NCI-H128 (cell line): ENCODE data around the gene QPCTL.
"Not testable (repeated sequence)": the region's sequence is repeated elsewhere in the genome, so short reads cannot be mapped to it uniquely, and the experiment has no call there.

Experiments used
- DNase-seq: peaks from one replicate; lab custom pipeline; 2025; ENCODE audit not compliant: unreplicated experiment; lab: John Stamatoyannopoulos, UW

Gene QPCTL

DNA sequence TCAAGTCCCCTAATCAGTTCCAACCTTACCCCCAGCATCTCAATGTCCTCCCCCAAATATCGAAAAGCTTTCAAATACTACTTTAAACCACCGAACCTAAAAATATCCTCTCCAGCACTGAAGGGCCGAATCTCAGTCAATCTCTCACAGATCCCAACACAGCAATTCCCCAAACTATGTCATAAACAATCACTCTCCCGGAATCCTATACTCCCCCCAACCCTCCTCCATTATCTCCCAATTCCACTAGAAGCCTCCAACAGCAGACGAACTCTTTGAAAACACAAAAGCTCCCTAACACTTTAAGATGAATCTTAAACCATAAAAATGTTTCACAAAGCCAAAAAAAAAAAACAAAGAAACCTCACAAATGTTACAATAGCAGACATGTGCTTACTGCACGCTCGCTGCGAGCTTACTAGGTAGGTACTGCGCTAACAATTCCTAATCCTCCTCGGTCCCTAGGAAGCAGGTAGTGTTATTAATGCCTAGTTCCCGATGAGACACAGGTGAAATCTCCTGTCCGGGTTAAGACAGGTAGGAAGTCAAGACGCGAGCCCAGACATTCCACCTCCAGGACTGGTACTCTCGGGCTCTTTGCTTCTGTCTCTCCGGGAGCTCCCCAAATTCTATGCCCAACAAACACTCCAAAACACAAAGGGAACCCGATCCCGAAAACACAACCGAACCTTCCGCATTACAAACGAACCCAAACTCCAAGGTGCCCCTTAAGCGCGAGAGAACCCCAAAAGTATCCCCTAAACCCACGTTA lies 24.1 kb downstream of the QPCTL start:
- no peak for DNase-seq

DNA sequence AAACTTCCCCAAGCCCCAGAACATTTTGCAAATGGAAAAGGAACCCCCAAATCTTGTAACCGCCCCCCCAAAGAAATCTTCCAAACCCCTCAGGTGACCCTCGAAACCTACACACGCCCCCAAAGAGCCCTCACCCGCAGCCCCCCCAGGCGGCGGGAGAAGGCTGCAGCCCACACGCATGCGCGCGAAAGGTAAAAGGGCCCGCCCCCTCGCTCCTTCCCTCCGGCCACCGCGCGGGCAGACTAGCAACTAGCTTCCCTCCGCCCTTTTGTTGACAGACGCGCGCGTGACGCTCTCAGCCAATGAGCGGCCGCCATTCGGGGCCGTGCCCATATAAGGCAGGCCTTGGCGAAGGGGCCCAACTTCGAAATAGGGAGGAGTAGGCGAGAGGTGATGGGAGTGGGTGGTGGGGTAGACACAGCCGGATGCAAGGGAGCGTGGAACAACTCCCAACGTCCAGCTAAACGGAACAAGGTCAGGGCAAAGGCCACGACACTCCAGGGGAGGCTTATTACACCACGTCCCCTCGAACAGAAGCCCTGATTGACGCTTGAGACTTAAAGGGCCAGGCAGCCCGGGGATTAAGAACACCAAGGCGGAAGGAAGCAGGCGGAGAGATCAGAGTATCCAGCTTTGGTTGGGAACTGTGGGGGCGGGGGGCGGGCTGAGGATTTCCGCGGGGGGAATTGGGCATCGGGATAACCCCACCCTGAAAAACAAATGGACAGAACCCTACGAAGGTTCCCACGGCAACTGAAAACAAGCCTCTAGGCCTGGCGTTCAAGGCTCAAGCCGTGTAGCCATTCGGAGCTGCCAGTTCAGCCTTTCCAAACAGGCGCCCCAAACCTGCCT lies 24.9 kb downstream of the QPCTL start:
- peak; percentile 98 for DNase-seq

DNA sequence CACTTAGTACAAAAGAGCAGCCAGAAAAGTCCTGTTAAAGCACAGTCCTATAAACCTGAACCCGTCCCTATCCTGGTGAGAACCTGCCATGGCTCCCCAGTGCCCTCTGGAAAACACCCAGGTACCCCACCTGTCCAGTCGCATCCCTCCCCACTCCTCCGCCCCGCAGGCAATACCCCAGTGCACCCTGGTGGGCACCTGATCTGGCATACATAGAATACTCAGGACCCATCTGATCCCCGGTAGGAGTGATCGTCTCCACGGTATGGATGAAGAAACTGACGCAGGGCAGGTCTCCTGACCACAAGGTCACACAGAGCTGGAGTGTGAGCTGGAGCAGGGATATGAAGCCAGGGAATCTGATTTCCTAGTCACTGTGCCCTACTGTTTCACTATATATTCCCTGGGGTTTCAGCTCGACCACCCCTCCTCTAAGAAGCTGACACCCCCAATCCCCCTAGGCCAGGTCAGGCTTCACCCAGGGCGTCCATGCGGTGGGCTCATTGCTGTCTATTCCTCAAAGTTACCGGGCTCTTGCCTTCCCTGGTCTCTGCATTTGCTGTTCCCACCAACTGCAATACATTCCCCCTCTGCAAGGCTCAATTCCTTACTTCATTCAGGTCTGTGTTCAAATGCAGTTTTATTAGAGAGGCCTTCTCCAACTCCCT lies 25.7 kb downstream of the QPCTL start:
- DNase-seq = no peak

DNA sequence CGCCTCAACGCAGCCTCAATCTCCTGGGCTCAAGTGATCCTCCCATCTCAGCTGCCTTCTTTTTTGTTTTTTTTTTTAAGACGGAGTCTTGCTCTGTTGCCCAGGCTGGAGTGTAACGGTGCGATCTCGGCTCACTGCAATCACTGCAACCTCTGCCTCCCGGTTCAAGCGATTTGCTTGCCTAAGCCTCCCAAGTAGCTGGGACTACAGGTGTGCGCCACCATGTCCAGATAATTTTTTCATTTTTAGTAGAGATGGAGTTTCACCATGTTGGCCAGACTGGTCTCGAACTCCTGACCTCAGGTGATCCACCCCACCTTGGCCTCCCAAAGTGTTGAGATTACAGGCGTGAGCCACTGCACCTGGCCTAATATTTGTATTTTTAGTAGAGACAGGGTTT lies 27.6 kb downstream of the QPCTL start:
- DNase-seq = not testable (repeated sequence)

DNA sequence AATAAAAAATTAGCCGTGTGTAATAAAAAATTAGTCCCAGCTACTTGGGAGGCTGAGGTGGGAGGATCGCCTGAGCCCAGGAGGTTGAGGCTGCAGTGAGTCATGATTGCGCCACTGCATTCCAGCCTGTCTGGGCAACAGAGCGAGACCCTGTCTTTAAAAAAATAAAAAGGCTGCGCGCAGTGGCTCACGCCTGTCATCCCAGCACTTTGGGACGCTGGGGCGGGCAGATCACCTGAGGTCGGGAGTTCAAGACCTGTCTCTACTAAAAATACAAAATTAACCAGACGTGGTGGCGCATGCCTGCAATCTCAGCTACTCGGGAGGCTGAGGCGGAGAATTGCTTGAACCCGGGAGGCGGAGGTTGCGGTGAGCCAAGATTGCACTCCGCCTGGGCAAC lies 36.2 kb downstream of the QPCTL start:
- DNase-seq = not testable (repeated sequence)

DNA sequence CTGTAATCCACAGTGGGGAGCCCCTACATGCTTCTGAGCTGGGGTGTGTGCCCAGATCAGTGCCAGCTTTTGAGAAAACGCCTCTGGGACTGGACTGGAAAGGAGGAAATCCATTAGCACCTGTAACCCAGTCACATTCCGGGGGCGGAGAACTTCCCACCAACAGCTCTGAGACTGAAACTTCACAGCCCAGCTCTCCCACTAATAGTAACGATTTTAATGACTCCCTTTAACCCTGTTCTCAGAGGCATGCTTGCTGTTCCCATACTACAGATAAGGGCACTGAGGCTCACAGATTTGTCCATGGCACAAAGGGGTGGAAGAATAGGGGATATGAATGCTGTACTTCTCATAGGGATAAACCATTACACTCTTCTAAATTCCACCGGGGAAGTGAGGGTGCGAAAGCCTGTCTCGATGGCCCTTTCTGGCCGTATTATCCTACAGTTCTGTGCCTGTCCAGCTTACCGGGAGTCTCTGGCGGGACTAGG lies 37.4 kb downstream of the QPCTL start:
- no peak for DNase-seq

DNA sequence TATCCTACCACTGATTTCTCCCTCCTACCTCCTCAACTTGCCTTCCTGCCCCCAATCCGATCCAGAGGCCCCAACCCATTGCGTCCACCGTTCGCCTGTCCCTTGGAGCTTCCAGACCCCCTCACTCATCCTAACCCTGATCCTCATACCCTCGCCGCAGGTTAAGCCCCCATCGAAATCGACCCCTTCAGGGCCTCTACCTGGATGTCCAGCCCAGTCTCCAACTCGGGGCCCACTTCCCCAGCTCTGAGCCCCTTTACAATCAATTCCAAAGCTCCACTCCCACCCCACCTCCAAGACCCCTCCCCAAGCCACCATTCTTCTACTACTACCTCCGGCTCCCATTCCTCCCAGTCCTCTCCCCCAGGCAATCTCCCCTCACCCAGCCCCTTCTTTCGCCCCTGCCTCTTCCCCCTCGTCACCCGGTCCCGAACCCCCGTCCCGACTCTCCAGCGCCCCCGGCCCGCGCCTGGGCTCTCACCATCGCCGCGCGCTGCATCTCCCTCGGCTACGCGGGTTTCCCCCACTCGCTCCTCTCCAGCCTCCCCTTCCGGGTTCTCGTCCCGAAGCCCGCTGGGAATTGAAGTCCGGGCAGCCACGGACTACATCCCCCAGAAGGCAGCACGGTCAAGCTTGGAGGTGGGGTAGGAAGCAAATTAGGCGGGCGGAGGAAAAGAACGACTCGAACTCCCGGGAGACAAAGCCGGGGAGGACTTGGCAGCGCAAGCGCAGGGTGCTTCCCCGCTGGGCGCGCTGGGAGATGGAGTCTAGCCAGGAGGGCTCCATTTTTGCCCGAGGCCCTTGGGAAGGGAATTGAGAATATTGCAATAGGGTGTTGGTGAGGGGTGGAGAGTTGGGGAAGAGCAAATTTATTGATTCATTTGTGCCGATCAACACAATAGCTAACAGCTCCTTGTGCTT lies 38.2 kb downstream of the QPCTL start, which contains the start of gene FBXO46:
Gene FBXO46, minus strand, starts transcription at position 529 of the 921 bp plus-strand sequence. CDS start 17,401 bp downstream, outside the sequence.
- DNase-seq = peak; percentile 98

DNA sequence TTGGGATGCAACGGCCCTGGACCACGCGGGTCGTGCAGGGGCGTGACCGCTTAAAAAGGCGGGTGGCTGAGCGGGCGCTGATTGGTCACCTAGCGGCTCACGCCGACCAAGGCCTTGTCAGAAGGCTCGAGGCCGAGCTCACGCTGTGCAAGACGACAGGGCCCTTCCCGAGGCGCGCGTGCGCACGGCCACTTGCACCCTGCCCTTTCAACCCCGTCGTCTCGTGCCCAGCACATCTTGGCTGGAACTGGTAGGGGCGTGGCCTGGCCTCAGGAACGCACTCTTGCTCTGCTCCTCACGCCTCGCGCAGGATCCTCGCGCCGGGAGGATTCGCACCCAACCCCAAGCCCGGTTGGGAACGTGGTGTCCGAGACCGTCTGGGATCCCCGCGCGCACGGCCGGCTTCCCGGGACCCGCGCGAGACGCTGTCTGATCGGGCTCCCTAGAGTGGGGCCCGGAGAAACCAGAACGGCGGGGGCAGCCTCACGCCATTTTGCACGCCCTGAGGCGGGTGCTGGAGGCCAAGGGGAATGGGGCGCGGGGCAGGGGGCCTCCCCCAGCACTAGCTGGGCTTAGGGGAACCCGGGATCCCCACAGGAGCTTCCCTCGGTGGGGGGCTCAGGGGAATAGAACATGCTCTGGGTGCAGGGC lies 40.8 kb downstream of the QPCTL start, which contains the start of gene MEIOSIN:
Gene MEIOSIN, plus strand, starts transcription at position 280 of the 651 bp plus-strand sequence. CDS start 1,938 bp downstream, outside the sequence.
- DNase-seq = no peak

DNA sequence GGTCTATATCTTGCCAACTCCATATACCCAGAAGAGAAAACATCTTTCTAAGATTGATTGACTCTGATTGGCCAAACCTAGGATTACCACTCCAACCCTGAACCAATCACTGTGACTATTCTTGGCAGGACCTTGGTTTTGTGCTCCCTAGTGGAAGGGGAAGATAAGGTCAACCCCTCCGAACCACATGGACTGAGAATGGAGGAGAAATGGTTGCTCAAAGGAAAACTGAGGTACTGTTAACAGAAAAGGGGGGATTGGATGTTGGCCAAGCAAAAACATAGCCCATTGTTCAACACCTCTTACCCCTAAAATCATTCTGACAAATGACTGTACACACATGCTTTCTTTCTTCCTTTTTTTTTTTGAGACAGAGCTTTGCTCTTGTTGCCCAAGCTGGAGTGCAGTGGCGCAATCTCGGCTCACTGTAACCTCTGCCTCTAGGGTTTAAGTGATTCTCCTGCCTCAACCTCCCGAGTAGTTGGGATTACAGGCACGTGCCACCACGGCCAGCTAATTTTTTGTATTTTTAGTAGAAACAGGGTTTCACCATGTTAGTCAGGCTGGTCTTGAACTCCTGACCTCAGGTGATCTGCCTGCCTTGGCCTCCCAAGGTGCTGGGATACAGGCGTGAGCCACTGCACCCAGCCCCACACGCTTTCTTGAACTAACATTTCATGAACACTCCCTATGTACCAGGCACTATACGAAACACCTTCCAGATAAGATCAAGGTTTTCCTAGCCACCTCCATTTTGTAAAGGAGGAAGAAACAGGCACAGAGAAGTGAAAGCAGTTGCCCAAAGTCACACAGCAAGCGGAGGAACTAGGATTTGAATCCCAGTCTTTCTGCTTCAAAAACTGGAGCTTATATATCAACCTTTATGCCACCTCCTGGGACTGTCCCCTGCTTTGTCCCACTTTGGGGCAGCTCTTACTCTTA lies 47.3 kb downstream of the QPCTL start:
- no peak for DNase-seq

DNA sequence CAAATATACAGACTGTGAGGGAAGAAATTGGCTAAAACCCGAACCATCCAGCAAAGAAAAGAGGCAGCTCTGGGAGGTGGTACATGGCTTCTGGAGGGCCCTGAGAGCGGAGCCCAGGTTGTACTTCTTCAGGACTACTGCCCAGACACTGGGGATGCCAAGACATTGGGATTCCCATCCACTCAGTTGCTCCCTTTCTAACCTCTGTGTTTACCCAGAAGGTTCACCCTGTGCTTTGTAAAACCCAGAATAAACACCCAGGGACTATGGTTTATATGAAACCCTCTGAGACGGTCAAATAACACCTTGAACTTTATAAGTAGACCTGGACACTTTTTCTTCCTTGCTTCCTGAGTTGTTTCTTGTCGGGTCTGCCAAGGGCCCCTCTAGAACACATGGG lies 50.5 kb downstream of the QPCTL start:
- no peak for DNase-seq

DNA sequence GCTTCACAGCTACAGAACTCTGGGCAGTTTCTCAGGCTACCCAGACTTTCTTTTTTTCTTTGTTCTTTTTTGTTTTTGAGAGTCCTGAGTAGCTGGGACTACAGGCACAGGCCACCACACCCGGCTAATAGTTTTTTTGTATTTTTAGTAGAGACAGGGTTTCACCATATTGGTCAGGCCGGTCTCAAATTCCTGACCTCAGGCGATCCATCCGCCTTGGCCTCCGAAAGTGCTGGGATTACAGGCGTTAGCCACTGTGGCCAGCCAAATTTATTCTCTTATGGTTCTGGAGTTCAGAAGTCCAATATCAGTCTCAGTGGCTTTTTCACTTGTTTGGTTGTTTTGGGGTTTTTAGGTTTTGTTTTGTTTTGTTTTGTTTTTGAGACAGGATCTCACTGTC lies 53.1 kb downstream of the QPCTL start:
- no peak for DNase-seq

DNA sequence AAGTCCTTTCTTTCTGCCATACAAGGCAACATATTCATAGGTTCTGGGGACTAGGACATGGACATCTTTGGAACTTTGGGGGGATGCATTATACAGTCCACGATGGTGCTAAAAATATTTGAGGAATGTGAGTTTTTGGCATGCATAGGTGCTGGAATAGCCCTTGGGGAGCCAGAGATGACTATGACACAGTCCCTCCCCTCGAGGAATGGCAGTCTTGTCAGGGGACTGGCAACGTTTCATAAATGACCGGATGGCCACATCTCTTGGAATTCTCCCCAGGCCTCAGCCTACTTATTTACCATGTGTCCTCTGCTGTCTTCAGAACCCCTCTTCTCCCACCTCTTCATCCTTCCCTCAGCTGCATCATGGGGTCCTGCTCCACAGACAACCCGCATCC lies 54.4 kb downstream of the QPCTL start:
- no peak for DNase-seq

DNA sequence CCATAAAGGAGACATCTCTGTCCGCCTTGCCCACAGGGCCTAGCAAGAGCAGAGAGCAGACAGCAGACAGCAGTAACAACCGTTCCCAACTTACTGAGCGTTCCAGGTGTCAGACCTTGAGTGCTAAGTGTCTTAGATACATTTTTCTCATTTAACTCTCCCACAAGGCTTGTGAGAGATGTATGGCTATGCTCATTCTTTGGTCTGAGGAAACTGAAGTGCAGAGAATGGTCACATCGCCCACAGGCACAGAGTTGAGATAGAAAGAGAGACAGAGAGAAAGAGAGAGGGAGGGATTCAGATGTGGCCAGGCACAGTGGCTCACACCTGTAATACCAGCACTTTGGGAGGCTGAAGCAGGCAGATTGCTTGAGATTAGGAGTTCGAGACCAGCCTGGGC lies 55.0 kb downstream of the QPCTL start:
- DNase-seq = no peak

DNA sequence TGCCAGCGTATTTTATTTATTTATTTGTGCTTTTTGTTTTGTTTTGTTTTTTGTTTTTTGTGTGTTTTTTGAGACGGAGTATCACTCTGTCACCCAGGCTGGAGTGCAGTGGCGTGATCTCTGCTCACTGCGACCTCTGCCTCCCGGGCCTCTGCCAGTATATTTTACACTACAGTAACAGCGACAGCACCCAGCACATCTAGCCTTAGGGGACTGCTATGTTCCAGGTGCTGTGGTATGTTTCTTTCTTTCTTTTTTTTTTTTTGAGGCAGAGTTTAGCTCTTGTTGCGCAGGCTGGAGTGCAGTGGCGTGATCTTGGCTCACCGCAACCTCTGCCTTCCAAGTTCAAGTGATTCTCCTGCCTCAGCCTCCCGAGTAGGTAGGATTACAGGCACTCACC lies 59.0 kb downstream of the QPCTL start:
- not testable (repeated sequence) for DNase-seq

DNA sequence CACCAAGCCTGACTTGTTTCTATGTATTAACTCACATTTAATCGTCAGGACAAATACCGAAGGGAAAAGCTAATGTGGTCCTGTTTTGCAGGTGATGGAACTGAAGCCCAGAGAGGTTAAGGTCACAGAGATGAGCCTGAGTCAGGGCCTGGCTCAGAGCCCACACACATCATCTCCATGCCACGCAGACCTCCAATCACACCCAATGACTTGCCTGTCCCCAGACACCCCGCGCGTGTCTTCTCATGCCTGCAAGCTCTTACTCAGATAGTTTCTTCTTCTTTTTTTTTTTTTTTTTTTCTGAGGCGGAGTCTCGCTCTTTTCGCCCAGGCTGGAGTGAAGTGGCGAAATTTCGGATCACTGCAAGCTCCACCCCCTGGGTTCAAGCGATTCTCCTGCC lies 60.2 kb downstream of the QPCTL start:
- no peak for DNase-seq

DNA sequence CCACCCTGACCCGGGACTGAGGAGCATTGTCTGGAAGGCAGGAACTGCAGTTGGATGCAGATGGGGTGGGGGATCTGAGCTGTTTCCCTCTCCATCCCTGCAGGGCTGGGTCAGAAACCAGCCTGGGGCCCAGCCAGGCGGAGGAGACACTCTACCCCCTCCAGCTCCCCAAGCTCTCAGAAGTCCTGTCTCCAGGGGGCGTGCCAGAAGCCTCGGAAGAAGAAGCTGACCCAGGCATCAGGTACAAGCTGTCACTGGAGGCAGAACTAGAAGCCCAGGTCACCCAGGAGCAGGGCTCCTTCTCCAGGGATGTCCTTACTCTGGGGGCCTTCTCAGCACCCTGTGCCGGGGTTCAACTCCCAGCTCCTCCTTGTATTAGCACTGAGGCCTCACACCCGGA lies 61.1 kb downstream of the QPCTL start:
- DNase-seq = no peak
